ENCODE measurements around the gene MSN.
"Not testable (repeated sequence)": the region's sequence is repeated elsewhere in the genome, so short reads cannot be mapped to it uniquely, and the experiment has no call there.

The MSN gene

GRCh38 chrX:65667503-65668376, at the start of gene MSN:
MSN (plus strand) TSS chrX:65667654; CDS start chrX:65667842, 188 bp downstream.
- in situ Hi-C loops (cut with HindIII; ENCODE audit: low sequenced_read_pairs), result no loop called here

GRCh38 chrX:65620096-65620705, 47.3 kb upstream of the MSN start:
- in situ Hi-C loops (cut with HindIII; ENCODE audit: low sequenced_read_pairs), result not testable (repeated sequence)

- in situ Hi-C loops (cut with HindIII; ENCODE audit: low sequenced_read_pairs), result no loop called here
Measured at GRCh38 chrX:65630771-65631170, 36.7 kb upstream of the MSN start.

- in situ Hi-C loops (cut with HindIII; ENCODE audit: low sequenced_read_pairs), result no loop called here
Measured at GRCh38 chrX:65633826-65634225, 33.6 kb upstream of the MSN start.

GRCh38 chrX:65634732-65635131, 32.7 kb upstream of the MSN start:
- in situ Hi-C loops (cut with HindIII; ENCODE audit: low sequenced_read_pairs), result no loop called here

GRCh38 chrX:65635378-65635777, 32.1 kb upstream of the MSN start:
- in situ Hi-C loops (cut with HindIII; ENCODE audit: low sequenced_read_pairs), result no loop called here

- in situ Hi-C loops (cut with HindIII; ENCODE audit: low sequenced_read_pairs), result no loop called here
Measured at GRCh38 chrX:65635822-65636221, 31.6 kb upstream of the MSN start.

GRCh38 chrX:65636261-65636660, 31.2 kb upstream of the MSN start:
- in situ Hi-C loops (cut with HindIII; ENCODE audit: low sequenced_read_pairs), result not testable (repeated sequence)

GRCh38 chrX:65637335-65637734, 30.1 kb upstream of the MSN start:
- in situ Hi-C loops (cut with HindIII; ENCODE audit: low sequenced_read_pairs), result no loop called here

- in situ Hi-C loops (cut with HindIII; ENCODE audit: low sequenced_read_pairs), result no loop called here
Measured at GRCh38 chrX:65642914-65643491, 24.5 kb upstream of the MSN start.

- in situ Hi-C loops (cut with HindIII; ENCODE audit: low sequenced_read_pairs), result no loop called here
Measured at GRCh38 chrX:65643531-65644052, 23.9 kb upstream of the MSN start.

GRCh38 chrX:65644621-65645289, 22.7 kb upstream of the MSN start:
- in situ Hi-C loops (cut with HindIII; ENCODE audit: low sequenced_read_pairs), result no loop called here

GRCh38 chrX:65647801-65648200, 19.7 kb upstream of the MSN start:
- in situ Hi-C loops (cut with HindIII; ENCODE audit: low sequenced_read_pairs), result no loop called here

GRCh38 chrX:65652098-65652497, 15.4 kb upstream of the MSN start:
- in situ Hi-C loops (cut with HindIII; ENCODE audit: low sequenced_read_pairs), result no loop called here

GRCh38 chrX:65657009-65657441, 10.4 kb upstream of the MSN start:
- in situ Hi-C loops (cut with HindIII; ENCODE audit: low sequenced_read_pairs), result not testable (repeated sequence)

GRCh38 chrX:65657659-65658058, 9.8 kb upstream of the MSN start:
- in situ Hi-C loops (cut with HindIII; ENCODE audit: low sequenced_read_pairs), result no loop called here

- in situ Hi-C loops (cut with HindIII; ENCODE audit: low sequenced_read_pairs), result no loop called here
Measured at GRCh38 chrX:65658229-65658628, 9.2 kb upstream of the MSN start.

- in situ Hi-C loops (cut with HindIII; ENCODE audit: low sequenced_read_pairs), result no loop called here
Measured at GRCh38 chrX:65667157-65667502, 324 bp upstream of the MSN start.

- in situ Hi-C loops (cut with HindIII; ENCODE audit: low sequenced_read_pairs), result no loop called here
Measured at GRCh38 chrX:65668377-65669310, 1.2 kb downstream of the MSN start.

- in situ Hi-C loops (cut with HindIII; ENCODE audit: low sequenced_read_pairs), result no loop called here
Measured at GRCh38 chrX:65671286-65671685, 3.8 kb downstream of the MSN start.

Measured in endothelial cell of hepatic sinusoid (primary cell).